HL-60 (cell line): ENCODE measurements around the gene SLC10A7.
A peak's percentile ranks its signal among the peaks of the same experiment; 100 is the strongest.

Experiments
- DNase-seq, 2 experiments: peaks; one replicate each; pipeline ENCODE4 v3.0.0-alpha.2; 2010 to 2020; ENCODE audit warnings: low read depth in 1 of 2, low spot score in 1 of 2
- H3K27ac ChIP-seq: fragments of 250-450 bp; sonication (Bioruptor Pico); replicated peaks from 2 replicates; pipeline ENCODE4 v1.5.1; 2020; ENCODE audit warnings: mild to moderate bottlenecking, moderate library complexity
- H3K27me3 ChIP-seq: fragments of 250-450 bp; sonication (Bioruptor Pico); 2 replicates; pipeline ENCODE4 v1.5.1; 2021; ENCODE audit warnings: mild to moderate bottlenecking, moderate library complexity; ENCODE audit not compliant: insufficient read depth, poor library complexity, severe bottlenecking
- H3K4me3 ChIP-seq: replicated peaks from 2 replicates; pipeline ENCODE4 v1.5.1; 2011; ENCODE audit warnings: mild to moderate bottlenecking, control low read depth, low read length; ENCODE audit not compliant: insufficient read depth
- GABPA ChIP-seq: IDR thresholded peaks from 2 replicates; pipeline ENCODE4 v1.6.1; 2012; ENCODE audit warnings: low read depth
- POLR2AphosphoS5 ChIP-seq: IDR thresholded peaks from 2 replicates; pipeline ENCODE4 v1.6.1; 2012; ENCODE audit warnings: low read depth
- REST ChIP-seq: IDR thresholded peaks from 2 replicates; pipeline ENCODE4 v1.6.1; 2012; ENCODE audit warnings: low read depth; ENCODE audit not compliant: insufficient replicate concordance
- SPI1 ChIP-seq: IDR thresholded peaks from 2 replicates; pipeline ENCODE4 v1.6.1; 2012; ENCODE audit warnings: low read depth, mild to moderate bottlenecking, borderline replicate concordance
- TF ChIP-seq, protein P1 (sequence below): IDR thresholded peaks from one replicate; pipeline ENCODE4 v1.5.1; 2011; ENCODE audit warnings: low read length, control low read depth, inconsistent platforms; ENCODE audit not compliant: insufficient read depth

The SLC10A7 gene

DNA sequence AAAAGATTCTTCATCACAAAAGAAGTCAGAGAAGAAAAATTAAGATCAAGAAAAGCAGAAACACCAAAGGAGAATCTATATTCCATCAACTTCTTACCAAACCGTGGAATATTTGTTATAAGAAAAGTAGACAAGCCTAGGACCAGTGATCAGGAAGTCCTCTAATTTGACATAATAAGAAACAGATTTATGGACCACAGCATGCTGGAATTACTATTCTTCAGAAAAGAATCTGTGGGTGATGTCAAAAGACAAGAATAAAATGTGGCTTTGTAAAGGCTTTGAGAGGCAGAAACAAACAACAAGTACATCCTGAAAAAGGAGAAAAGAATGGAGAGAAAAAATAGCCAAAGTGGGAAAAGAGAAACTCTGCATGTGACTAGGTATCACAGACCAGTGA lies 123.3 kb downstream of the SLC10A7 start:
- DNase-seq, result no peak
- TF ChIP-seq GABPA (no peak), POLR2AphosphoS5 (no peak), REST (no peak), SPI1 (no peak)
- TF ChIP-seq, protein P1, sequence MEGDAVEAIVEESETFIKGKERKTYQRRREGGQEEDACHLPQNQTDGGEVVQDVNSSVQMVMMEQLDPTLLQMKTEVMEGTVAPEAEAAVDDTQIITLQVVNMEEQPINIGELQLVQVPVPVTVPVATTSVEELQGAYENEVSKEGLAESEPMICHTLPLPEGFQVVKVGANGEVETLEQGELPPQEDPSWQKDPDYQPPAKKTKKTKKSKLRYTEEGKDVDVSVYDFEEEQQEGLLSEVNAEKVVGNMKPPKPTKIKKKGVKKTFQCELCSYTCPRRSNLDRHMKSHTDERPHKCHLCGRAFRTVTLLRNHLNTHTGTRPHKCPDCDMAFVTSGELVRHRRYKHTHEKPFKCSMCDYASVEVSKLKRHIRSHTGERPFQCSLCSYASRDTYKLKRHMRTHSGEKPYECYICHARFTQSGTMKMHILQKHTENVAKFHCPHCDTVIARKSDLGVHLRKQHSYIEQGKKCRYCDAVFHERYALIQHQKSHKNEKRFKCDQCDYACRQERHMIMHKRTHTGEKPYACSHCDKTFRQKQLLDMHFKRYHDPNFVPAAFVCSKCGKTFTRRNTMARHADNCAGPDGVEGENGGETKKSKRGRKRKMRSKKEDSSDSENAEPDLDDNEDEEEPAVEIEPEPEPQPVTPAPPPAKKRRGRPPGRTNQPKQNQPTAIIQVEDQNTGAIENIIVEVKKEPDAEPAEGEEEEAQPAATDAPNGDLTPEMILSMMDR, result no peak
- H3K4me3 ChIP-seq, result no peak overlapping the region
- H3K27me3 ChIP-seq, result no peaks in the 10 kb centered on the region
- no peak overlapping the region for H3K27ac ChIP-seq

DNA sequence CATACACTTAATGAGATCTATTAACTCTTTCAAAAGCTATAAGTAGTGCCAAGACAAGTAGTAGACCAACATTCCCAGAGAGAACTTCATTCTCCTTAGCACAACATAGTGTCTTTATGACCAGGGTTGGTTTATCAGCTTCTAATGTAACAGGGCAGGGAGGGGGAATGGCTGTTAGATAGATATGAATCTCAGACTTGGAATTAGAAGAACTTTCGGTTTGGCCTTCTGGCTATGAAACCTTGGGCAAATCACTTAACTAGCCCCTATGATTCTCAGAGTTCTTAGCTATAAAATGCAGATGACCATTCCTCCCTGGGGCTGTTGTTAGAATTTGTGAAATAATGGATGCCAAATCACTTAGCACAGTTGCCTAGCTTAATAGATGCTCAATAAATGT lies 132.2 kb downstream of the SLC10A7 start:
- TF ChIP-seq GABPA, result no peak
- H3K27ac ChIP-seq, result no peak overlapping the region
- H3K4me3 ChIP-seq, result no peak overlapping the region
- no peak for DNase-seq
- H3K27me3 ChIP-seq, result no peaks in the 10 kb centered on the region

DNA sequence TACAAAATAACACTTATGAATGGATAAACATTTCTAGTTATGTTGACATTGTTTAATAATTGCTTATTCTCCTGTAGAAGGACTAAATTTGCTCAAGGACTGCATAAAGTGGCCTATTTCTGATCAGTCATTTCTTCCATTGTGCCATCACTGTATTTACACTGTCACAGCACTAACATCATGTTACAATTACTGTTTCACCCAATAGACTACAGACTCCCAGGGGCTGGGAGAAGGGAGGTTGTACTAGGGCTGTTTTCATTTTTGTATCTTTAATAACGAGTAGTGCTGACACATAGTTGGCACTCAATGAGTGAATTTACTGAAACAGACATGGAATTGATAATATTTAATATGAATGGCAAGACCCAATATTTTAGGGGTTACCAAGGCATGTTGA lies 139.5 kb downstream of the SLC10A7 start:
- Histone ChIP-seq H3K4me3 (no peak overlapping the region), H3K27me3 (no peaks in the 10 kb centered on the region), H3K27ac (no peak overlapping the region)
- no peak for DNase-seq
- TF ChIP-seq GABPA, result no peak
- TF ChIP-seq REST, result no peak
- TF ChIP-seq SPI1, result no peak
- TF ChIP-seq POLR2AphosphoS5, result no peak

DNA sequence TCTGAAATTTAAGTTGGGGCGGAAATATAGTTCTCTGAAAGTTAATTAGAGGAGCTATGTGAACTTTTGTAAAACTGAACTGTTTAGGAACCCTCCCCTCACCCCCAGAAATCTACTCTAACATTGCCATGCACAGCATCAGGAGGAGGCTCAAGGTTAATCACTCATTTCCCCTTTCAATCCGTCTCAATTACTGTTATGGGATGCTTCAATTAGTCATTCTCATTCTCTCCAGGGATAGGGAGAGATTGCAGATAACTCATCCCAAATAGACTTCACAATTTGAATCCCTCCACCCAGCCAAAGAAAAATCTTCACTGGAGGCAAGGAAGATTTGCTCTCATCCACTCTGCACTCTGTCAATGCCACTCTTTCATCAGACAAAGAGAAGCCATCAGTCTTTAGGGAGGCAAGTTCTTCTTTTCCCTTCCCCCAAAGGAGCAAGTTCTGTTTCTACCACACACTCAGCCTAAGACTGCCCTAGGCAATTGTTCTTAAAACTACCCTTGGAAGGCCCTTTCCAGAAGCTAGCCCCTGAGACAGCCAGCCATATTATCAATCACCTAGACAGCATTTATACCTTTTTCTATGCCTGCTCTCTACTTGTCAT lies 140.4 kb downstream of the SLC10A7 start:
- H3K27me3 ChIP-seq, result no peaks in the 10 kb centered on the region
- TF ChIP-seq REST, result no peak
- TF ChIP-seq GABPA, result no peak
- no peak for TF ChIP-seq POLR2AphosphoS5
- TF ChIP-seq SPI1, result no peak
- TF ChIP-seq, protein P1, result no peak

More for the DNA sequence above, 140.4 kb downstream of the SLC10A7 start:
- Histone ChIP-seq H3K4me3 (no peak overlapping the region), H3K27ac (no peak overlapping the region)
- DNase-seq, result peak in 1 of 2 experiments; percentile 25
